Skeletal muscle tissue (tissue), 4 donors: ENCODE results near the gene XRN2. TPM values are rescaled to one million over a fixed set of nuclear protein-coding genes. Genes with fewer than 3 reads are reported as not detected.

Source experiments
- H3K27ac ChIP-seq: one replicate; pipeline ENCODE4 v1.7.0; 2013; ENCODE audit warnings: mild to moderate bottlenecking, low read depth, low read length, inconsistent platforms
- H3K27me3 ChIP-seq, 3 donors: one replicate each; pipeline ENCODE4 v1.7.0; 2013; ENCODE audit warnings: low read length in 3 of 3; ENCODE audit not compliant: control insufficient read depth in 3 of 3, insufficient read depth in 3 of 3
- H3K36me3 ChIP-seq, 3 donors: one replicate each; pipeline ENCODE4 v1.7.0; 2013; ENCODE audit warnings: low read length in 3 of 3; ENCODE audit not compliant: control insufficient read depth in 3 of 3, insufficient read depth in 3 of 3
- H3K4me1 ChIP-seq, 3 donors: one replicate each; pipeline ENCODE4 v1.7.0; 2013; ENCODE audit warnings: low read length in 3 of 3, mild to moderate bottlenecking in 3 of 3; ENCODE audit not compliant: control insufficient read depth in 3 of 3, insufficient read depth in 3 of 3
- H3K4me3 ChIP-seq, 3 donors: one replicate each; pipeline ENCODE4 v1.7.0; 2013; ENCODE audit warnings: low read length in 3 of 3
- H3K9ac ChIP-seq, 3 donors: one replicate each; pipeline ENCODE4 v1.7.0; 2013; ENCODE audit warnings: low read length in 3 of 3, mild to moderate bottlenecking in 3 of 3, moderate library complexity in 2 of 3, low read depth in 1 of 3
- H3K9me3 ChIP-seq, 3 donors: one replicate each; pipeline ENCODE4 v1.7.0; 2013; ENCODE audit warnings: low read length in 3 of 3; ENCODE audit not compliant: control insufficient read depth in 3 of 3
- total RNA-seq: library from RNA; depleted of rRNA; stranded (reverse); fragments of >200 nt; gene quantifications from one replicate; pipeline ENCODE4 v1.2.3, GENCODE V29; 2014
- donor health status: Osteomylitis.

Gene XRN2
- total RNA-seq, 1 donor from 2014 or later = 53.8 TPM

DNA sequence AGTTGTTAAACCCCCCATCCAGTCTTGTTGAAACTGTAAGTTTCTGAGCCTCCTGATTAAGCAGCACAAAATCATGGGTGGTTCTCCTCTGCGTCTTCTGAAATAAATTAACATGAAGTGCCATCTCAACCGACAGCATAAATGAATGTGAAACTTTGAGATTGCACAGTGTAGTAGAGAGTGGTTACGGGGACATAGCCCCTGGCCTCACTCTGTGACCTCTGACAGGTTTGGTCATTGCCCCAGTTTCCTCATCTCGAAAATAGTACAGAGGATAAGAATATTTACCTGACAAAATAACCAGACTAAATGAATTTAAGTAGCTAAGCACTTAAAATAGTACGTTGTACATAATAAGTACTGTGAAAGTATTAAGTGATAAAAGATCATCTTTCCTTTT, 75.1 kb downstream of the XRN2 start:
- Histone ChIP-seq H3K27ac (no peak overlapping the region), H3K27me3 (no peaks in the 10 kb centered on the region), H3K4me3 (no peak overlapping the region), H3K4me1 (no peaks in the 10 kb centered on the region), H3K9ac (no peak overlapping the region), H3K36me3 (peaks cover 3 to 12% (median 10%) of the 10 kb centered on the region in 3 donors), H3K9me3 (no peaks in the 10 kb centered on the region)

DNA sequence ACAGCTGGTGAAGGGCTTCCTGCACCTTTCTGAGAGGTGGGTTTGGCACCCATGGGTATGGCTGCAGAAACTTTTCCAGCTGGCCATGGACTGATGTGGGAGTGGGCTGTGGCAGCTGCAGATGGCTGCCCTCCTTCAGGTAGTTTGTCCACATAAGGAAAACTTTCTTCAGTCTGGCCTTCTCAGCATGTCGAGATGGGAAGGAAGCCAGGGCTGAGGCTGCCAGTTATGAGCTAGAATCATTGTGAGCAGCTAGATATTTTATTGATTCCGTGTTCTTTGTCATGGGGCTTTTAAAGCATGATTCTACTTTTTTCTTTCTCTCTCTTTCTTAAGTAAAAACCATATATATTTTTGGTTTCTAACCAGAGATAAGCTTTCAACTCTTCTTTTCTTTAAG, 77.6 kb downstream of the XRN2 start:
- Histone ChIP-seq H3K4me1 (no peaks in the 10 kb centered on the region), H3K9ac (no peak overlapping the region), H3K27ac (no peak overlapping the region), H3K36me3 (peaks cover 5 to 17% (median 15%) of the 10 kb centered on the region in 3 donors), H3K4me3 (no peak overlapping the region), H3K9me3 (no peaks in the 10 kb centered on the region), H3K27me3 (no peaks in the 10 kb centered on the region)

DNA sequence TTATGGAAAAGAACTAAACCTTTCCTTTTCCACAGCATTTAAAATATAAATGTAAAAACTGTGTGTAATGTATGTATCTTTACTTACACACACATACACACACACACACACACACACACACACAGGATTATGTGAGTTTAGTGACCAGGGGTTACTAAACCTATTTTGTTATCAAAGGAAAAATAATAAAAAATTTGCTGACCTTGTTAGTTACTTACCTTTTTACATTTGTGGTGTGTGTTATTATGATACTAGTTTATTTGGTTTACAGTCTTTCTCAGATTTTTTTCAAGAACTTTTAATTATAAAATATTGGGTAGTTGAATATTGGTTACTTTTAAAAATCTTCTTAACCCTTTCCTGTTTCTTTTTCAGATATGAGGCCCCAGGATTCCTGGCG, 78.5 kb downstream of the XRN2 start:
- Histone ChIP-seq H3K36me3 (peaks cover 7 to 22% (median 19%) of the 10 kb centered on the region in 3 donors), H3K27ac (no peak overlapping the region), H3K4me1 (no peaks in the 10 kb centered on the region), H3K27me3 (no peaks in the 10 kb centered on the region), H3K9me3 (no peaks in the 10 kb centered on the region), H3K4me3 (no peak overlapping the region), H3K9ac (no peak overlapping the region)

DNA sequence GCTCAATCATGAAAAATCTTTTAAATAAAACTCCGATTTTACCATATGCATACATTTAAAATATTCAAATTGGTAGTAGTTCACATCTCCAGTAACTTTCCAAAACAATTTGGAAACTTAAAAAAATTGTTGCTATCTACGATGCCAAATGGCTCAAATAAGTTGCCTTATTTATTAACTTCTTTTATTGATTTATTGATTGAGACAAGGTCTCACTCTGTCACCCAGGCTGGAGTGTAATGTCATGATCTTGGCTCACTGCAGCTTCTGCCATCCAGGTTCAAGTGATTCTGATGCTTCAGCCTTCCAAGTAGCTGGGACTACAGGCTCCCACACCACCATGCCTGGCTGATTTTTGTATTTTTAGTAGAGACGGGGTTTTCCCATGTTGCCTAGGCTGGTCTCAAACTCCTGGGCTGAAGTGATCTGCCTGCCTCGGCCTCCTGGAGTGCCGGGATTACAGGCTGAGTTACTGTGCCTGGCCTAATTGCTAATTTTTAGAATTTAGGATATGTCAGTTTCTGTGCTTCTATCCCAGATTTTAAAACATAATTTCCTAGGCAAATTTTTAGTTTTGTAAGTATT, 81.3 kb downstream of the XRN2 start:
- Histone ChIP-seq H3K27ac (no peak overlapping the region), H3K36me3 (peaks cover 12 to 41% (median 35%) of the 10 kb centered on the region in 3 donors), H3K4me1 (no peaks in the 10 kb centered on the region), H3K27me3 (no peaks in the 10 kb centered on the region), H3K9me3 (no peaks in the 10 kb centered on the region), H3K4me3 (no peak overlapping the region), H3K9ac (no peak overlapping the region)

DNA sequence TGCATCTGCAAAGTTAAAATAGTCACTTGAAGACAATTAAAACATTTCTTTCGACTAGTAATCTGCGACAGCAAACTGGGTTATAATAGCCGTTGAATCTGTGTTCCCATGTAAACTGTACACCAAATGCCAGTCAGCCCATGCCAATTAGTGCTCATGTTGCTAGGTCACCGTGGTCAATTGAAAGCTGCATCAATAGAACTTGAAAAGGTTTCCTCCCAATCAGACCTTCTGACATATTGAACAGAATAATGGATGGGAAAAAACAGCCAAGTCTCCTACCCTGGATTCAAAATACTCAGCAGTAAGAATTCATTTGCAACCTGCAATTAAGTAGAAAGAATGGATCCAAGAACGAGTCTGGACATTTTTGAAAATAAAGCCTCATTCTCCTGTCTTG, 83.0 kb downstream of the XRN2 start:
- Histone ChIP-seq H3K27ac (no peak overlapping the region), H3K9ac (no peak overlapping the region), H3K36me3 (peaks cover 15 to 42% (median 35%) of the 10 kb centered on the region in 3 donors), H3K4me1 (no peaks in the 10 kb centered on the region), H3K27me3 (no peaks in the 10 kb centered on the region), H3K4me3 (no peak overlapping the region), H3K9me3 (no peaks in the 10 kb centered on the region)

DNA sequence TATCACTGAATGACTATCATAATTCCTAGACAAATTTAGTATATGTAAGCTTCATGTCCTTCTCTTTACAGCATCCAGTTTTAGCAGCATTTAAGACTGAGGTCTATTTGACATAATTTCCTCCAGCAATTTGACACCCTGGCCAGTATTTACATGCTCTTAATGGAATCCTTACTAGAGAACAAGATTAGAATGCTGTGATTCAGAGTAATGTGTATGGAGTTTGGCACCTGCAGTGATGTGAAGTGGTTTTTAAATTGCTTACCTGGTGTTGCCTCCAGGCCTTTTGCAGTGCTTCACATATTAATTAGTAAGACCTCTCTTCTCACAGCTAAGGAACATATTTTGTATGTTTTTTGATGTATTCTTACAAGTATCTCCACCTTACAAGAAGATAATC, 84.4 kb downstream of the XRN2 start:
- peaks cover 12 to 38% (median 32%) of the 10 kb centered on the region in 3 donors for H3K36me3 ChIP-seq
- H3K4me3 ChIP-seq = no peak overlapping the region
- H3K27ac ChIP-seq = no peak overlapping the region
- no peaks in the 10 kb centered on the region for H3K4me1 ChIP-seq
- no peaks in the 10 kb centered on the region for H3K9me3 ChIP-seq
- H3K27me3 ChIP-seq = peaks cover 5 to 7% (median 7%) of the 10 kb centered on the region in 3 donors
- no peak overlapping the region for H3K9ac ChIP-seq

DNA sequence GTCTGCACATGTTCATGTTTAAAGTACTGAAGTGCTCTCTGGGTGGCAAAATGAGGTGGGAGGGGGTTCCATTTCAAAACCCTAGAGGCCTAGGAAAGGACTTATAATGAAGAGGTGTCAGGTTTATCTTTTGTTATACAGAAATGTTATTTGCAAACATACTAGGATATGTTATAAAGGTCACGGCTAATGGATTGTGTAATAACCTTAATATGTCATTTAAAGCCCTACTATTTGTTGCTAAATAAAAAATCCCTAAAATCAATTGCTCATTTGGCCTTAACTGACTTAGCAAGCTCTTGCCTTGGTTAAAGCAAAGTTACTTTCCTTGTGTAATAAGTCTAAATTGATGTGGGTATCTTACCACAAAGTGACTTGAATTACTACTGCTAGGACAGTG, 85.4 kb downstream of the XRN2 start:
- Histone ChIP-seq H3K4me1 (no peaks in the 10 kb centered on the region), H3K27me3 (peaks cover 13 to 16% (median 15%) of the 10 kb centered on the region in 3 donors), H3K36me3 (peaks cover 10 to 30% (median 25%) of the 10 kb centered on the region in 3 donors), H3K27ac (no peak overlapping the region), H3K9me3 (no peaks in the 10 kb centered on the region), H3K4me3 (no peak overlapping the region), H3K9ac (no peak overlapping the region)

DNA sequence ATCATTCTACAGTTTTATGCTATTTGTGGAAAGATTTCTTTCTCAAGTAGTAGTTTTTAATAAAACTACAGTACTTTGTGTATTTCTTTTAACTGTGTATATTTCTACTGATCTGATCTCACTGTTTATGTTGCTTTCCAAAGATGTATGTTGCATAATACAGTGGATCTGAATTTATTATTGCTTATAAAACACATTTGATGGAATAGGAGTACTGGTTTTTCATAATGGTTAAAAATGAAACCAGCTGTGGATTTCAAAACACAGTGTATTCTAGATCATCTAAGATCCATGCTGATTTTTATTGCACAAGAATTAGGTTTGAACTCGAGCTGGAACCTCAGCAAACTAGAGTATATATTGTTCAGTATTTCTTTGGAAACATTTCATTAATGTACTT, 86.2 kb downstream of the XRN2 start:
- Histone ChIP-seq H3K27me3 (peaks cover 16 to 22% (median 20%) of the 10 kb centered on the region in 3 donors), H3K4me3 (no peak overlapping the region), H3K27ac (no peak overlapping the region), H3K9me3 (no peaks in the 10 kb centered on the region), H3K4me1 (no peaks in the 10 kb centered on the region), H3K9ac (no peak overlapping the region), H3K36me3 (peaks cover 10 to 27% (median 23%) of the 10 kb centered on the region in 3 donors)

DNA sequence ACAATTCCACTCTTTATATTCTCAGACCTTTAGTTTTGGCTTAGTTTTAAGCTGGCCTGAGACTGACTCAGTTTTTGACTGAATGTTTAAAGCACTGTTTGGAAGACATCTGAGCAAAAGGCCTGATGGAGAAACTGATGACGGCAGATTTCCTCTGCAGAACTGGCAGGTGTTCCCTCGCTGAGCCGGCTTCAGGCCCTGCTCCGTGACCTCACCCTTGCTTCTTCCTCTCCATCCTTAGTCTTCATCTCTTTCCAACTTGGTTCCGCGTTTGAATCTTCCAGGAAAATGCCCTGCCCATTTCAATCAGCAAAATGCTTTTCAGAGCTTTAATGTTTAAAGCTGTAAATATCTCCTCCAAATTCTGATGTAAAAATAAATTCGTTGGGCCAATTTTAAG, 87.6 kb downstream of the XRN2 start:
- peaks cover 0 to 3% (median 0%) of the 10 kb centered on the region in 3 donors for H3K4me1 ChIP-seq
- H3K9ac ChIP-seq = no peak overlapping the region
- peaks cover 10 to 27% (median 23%) of the 10 kb centered on the region in 3 donors for H3K36me3 ChIP-seq
- no peak overlapping the region for H3K4me3 ChIP-seq
- peaks cover 26 to 33% (median 31%) of the 10 kb centered on the region in 3 donors for H3K27me3 ChIP-seq
- peaks cover 0 to 2% (median 0%) of the 10 kb centered on the region in 3 donors for H3K9me3 ChIP-seq
- no peak overlapping the region for H3K27ac ChIP-seq

DNA sequence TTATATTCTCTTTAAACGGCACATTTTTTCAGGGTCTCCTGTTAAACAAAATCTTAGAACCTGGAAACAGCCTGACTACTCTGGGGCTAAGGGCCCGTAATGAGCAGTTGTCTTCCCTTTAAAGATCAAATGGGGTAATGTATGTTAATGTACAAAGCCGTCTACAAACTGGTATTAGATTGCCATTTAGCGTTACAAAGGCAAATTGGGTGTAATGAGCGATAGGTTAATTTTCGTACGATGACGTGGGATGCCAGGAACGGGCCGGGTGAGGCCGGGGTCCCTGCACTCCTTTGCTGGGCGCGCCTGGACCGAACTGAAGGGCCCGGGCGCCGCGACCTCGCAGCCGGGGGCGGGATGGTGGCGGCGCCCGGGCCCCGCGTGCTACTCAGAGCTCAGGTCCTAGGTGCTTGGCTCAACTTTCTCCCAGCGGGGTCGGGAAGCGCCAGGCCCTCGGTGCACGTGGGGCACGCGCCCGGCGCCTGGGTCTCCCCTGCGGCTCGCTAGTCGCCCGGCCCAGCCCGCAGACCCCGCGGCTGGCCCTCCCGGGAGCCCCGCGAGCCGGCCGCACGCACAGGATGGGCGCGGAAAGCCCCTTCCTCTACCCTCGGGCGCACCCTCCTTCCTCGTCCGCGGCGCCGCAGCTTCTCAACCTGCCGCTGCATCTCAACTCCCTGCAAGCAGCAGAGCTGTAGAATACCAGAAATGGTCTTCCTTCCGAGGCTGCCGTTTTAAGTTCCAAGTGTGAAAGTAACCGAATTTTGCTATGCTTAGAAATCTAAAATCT, 88.2 kb downstream of the XRN2 start:
- Histone ChIP-seq H3K9ac (no peak overlapping the region), H3K9me3 (peaks cover 0 to 2% (median 0%) of the 10 kb centered on the region in 3 donors), H3K27me3 (peaks cover 32 to 39% (median 37%) of the 10 kb centered on the region in 3 donors), H3K27ac (no peak overlapping the region), H3K4me1 (peaks cover 0 to 6% (median 0%) of the 10 kb centered on the region in 3 donors), H3K36me3 (peaks cover 10 to 26% (median 18%) of the 10 kb centered on the region in 3 donors), H3K4me3 (no peak overlapping the region)
